GM19240 (cell line): ENCODE data around the gene GKN1.

ENCODE experiments used
- DNase-seq: peaks from one replicate; pipeline ENCODE4 v3.0.0; 2011; ENCODE audit warnings: low spot score; ENCODE audit not compliant: insufficient read length

The GKN1 gene

GRCh38 chr2:68959001-68959400 is 15.4 kb upstream of the GKN1 start:
- DNase-seq: no peak

- DNase-seq: no peak
Observed at GRCh38 chr2:68961380-68961779, 13.1 kb upstream of the GKN1 start.

GRCh38 chr2:68964282-68964681 is 10.2 kb upstream of the GKN1 start:
- no peak for DNase-seq

GRCh38 chr2:68968221-68968620 is 6.2 kb upstream of the GKN1 start:
- no peak for DNase-seq

GRCh38 chr2:68969736-68970490 is 4.5 kb upstream of the GKN1 start:
- DNase-seq: no peak

GRCh38 chr2:68970566-68971265 is 3.7 kb upstream of the GKN1 start:
- no peak for DNase-seq

GRCh38 chr2:68971591-68972231 is 2.7 kb upstream of the GKN1 start:
- DNase-seq: no peak

- DNase-seq: no peak
Observed at GRCh38 chr2:68974946-68975665, 670 bp downstream of the GKN1 start.

- DNase-seq: no peak
Observed at GRCh38 chr2:68975844-68976243, 1.4 kb downstream of the GKN1 start.

- DNase-seq: no peak
Observed at GRCh38 chr2:68977453-68977852, 3.0 kb downstream of the GKN1 start.

GRCh38 chr2:68978098-68978497 is 3.7 kb downstream of the GKN1 start:
- DNase-seq: no peak

GRCh38 chr2:68980956-68981355 is 6.5 kb downstream of the GKN1 start:
- no peak for DNase-seq

- no peak for DNase-seq
Observed at GRCh38 chr2:68987021-68987503, 12.6 kb downstream of the GKN1 start.

- DNase-seq: no peak
Observed at GRCh38 chr2:68989035-68989434, 14.6 kb downstream of the GKN1 start.

- no peak for DNase-seq
Observed at GRCh38 chr2:68992341-68992740, 17.9 kb downstream of the GKN1 start.

GRCh38 chr2:68992933-68993332 is 18.5 kb downstream of the GKN1 start:
- DNase-seq: no peak

- DNase-seq: no peak
Observed at GRCh38 chr2:68993660-68994059, 19.2 kb downstream of the GKN1 start.

GRCh38 chr2:68994864-68995263 is 20.4 kb downstream of the GKN1 start:
- DNase-seq: no peak

GRCh38 chr2:68995916-68996315 is 21.5 kb downstream of the GKN1 start:
- DNase-seq: no peak

GRCh38 chr2:68997401-68997800 is 23.0 kb downstream of the GKN1 start:
- no peak for DNase-seq

- no peak for DNase-seq
Observed at GRCh38 chr2:69001879-69002278, 27.4 kb downstream of the GKN1 start.

GRCh38 chr2:69003731-69004130 is 29.3 kb downstream of the GKN1 start:
- no peak for DNase-seq
